ENCODE data around the gene STX4. TPM values are rescaled to one million over a fixed set of nuclear protein-coding genes. Genes with fewer than 3 reads are reported as not detected.

STX4 gene
- total RNA-seq, 2 donors from 2014 or later, result 40.7 to 51.7 TPM

- no peaks in the 10 kb centered on the region for H3K27me3 ChIP-seq (replicated peaks; ENCODE audit: insufficient read depth)
- no peak for TF ChIP-seq POLR2AphosphoS5 (IDR thresholded peaks at IDR 0.05)
- no peak for TF ChIP-seq POLR2A (IDR thresholded peaks at IDR 0.05)
- TF ChIP-seq CTCF (IDR thresholded peaks at IDR 0.05), result no peak
- no peaks in the 10 kb centered on the region for H3K4me1 ChIP-seq (replicated peaks)
- 93% methylated on average over 29 of the region's 29 CpGs for WGBS
- DNase-seq (ENCODE audit: low spot score), result no peak
- intact Hi-C loops (cut with DNase I), result loop anchor here (10.0 kb wide), 2 partner anchors 108 to 888 kb away; partner anchors contain the start of genes VKORC1 and ZNF267
- H3K4me3 ChIP-seq, result no peak overlapping the region
- H3K36me3 ChIP-seq, result peaks cover 2 to 4% of the 10 kb centered on the region in 2 donors
- H3K27ac ChIP-seq, result no peak overlapping the region
- no peaks in the 10 kb centered on the region for H3K9me3 ChIP-seq
Observed at GRCh38 chr16:30986129-30986991, 47.0 kb upstream of the STX4 start.

- no peak overlapping the region for H3K27ac ChIP-seq
- intact Hi-C loops (cut with DNase I), result loop anchor here (10.0 kb wide), 2 partner anchors 107 to 887 kb away; partner anchors contain the start of genes VKORC1 and ZNF267
- no peak for DNase-seq (ENCODE audit: low spot score)
- H3K4me3 ChIP-seq, result no peak overlapping the region
- WGBS, result 93% methylated on average over 30 of the region's 30 CpGs
- no peaks in the 10 kb centered on the region for H3K27me3 ChIP-seq (replicated peaks; ENCODE audit: insufficient read depth)
- no peaks in the 10 kb centered on the region for H3K9me3 ChIP-seq
- TF ChIP-seq POLR2AphosphoS5 (IDR thresholded peaks at IDR 0.05) (no peak), POLR2A (IDR thresholded peaks at IDR 0.05) (no peak), CTCF (IDR thresholded peaks at IDR 0.05) (no peak)
- no peaks in the 10 kb centered on the region for H3K36me3 ChIP-seq
- no peaks in the 10 kb centered on the region for H3K4me1 ChIP-seq (replicated peaks)
Observed at GRCh38 chr16:30987581-30988190, 45.7 kb upstream of the STX4 start.

- DNase-seq (ENCODE audit: low spot score), result no peak
- 88% methylated on average over 23 of the region's 23 CpGs for WGBS
- H3K9me3 ChIP-seq, result no peaks in the 10 kb centered on the region
- intact Hi-C loops (cut with DNase I), result loop anchor here (10.0 kb wide), 2 partner anchors 105 to 885 kb away; partner anchors contain the start of genes VKORC1 and ZNF267
- H3K4me3 ChIP-seq, result no peak overlapping the region
- H3K4me1 ChIP-seq (replicated peaks), result no peaks in the 10 kb centered on the region
- no peak overlapping the region for H3K27ac ChIP-seq
- H3K27me3 ChIP-seq (replicated peaks; ENCODE audit: insufficient read depth), result no peaks in the 10 kb centered on the region
- no peaks in the 10 kb centered on the region for H3K36me3 ChIP-seq
- no peak for TF ChIP-seq POLR2AphosphoS5 (IDR thresholded peaks at IDR 0.05)
- no peak for TF ChIP-seq CTCF (IDR thresholded peaks at IDR 0.05)
- no peak for TF ChIP-seq POLR2A (IDR thresholded peaks at IDR 0.05)
Observed at GRCh38 chr16:30989469-30990047, 43.8 kb upstream of the STX4 start.

- intact Hi-C loops (cut with DNase I), result no loop called here
- no peaks in the 10 kb centered on the region for H3K9me3 ChIP-seq
- no peak overlapping the region for H3K4me3 ChIP-seq
- H3K36me3 ChIP-seq, result no peaks in the 10 kb centered on the region
- TF ChIP-seq POLR2A (IDR thresholded peaks at IDR 0.05) (no peak), CTCF (IDR thresholded peaks at IDR 0.05) (no peak), POLR2AphosphoS5 (IDR thresholded peaks at IDR 0.05) (no peak)
- 74% methylated on average over 7 of the region's 12 CpGs for WGBS
- H3K27me3 ChIP-seq (replicated peaks; ENCODE audit: insufficient read depth), result no peaks in the 10 kb centered on the region
- DNase-seq (ENCODE audit: low spot score), result no peak
- H3K27ac ChIP-seq, result no peak overlapping the region
- H3K4me1 ChIP-seq (replicated peaks), result no peaks in the 10 kb centered on the region
Observed at GRCh38 chr16:30990105-30990504, 43.3 kb upstream of the STX4 start.

All from prostate gland (tissue), 2 donors.